Activated CD8-positive, alpha-beta memory T cell treated with anti-CD3 and anti-CD28 coated beads for 1 hour (primary cell): ENCODE measurements around the gene SPATA2.
A peak's percentile ranks its signal among the peaks of the same experiment; 100 is the strongest.
"Not testable (repeated sequence)": the region's sequence is repeated elsewhere in the genome, so short reads cannot be mapped to it uniquely, and the experiment has no call there.

ENCODE experiments used
- DNase-seq, 2 donors: peaks; one replicate each; pipeline ENCODE4 v3.0.0-alpha.2; 2020; ENCODE audit warnings: low read depth in 1 of 2; ENCODE audit errors: extremely low read depth in 1 of 2

Gene SPATA2

GRCh38 chr20:49915380-49916145, at the start of gene SPATA2:
Gene SPATA2, minus strand, starts transcription at chr20:49915529. Its CDS starts 7,039 bp downstream, at chr20:49908490.
- DNase-seq: peak; percentile 90 to 93

- no peak for DNase-seq
These were observed 46.1 kb upstream of the SPATA2 start for GRCh38 chr20:49961413-49961812.

GRCh38 chr20:49957089-49957938, 42.0 kb upstream of the SPATA2 start:
- not testable (repeated sequence) for DNase-seq

GRCh38 chr20:49956689-49957088, 41.4 kb upstream of the SPATA2 start:
- no peak for DNase-seq

GRCh38 chr20:49955830-49956396, 40.6 kb upstream of the SPATA2 start:
- DNase-seq: not testable (repeated sequence)

- no peak for DNase-seq
These were observed 39.8 kb upstream of the SPATA2 start for GRCh38 chr20:49955167-49955566.

- DNase-seq: no peak
These were observed 35.8 kb upstream of the SPATA2 start for GRCh38 chr20:49951151-49951550.

- DNase-seq: no peak
These were observed 33.6 kb upstream of the SPATA2 start for GRCh38 chr20:49948809-49949507.

GRCh38 chr20:49948178-49948577, 32.8 kb upstream of the SPATA2 start:
- no peak for DNase-seq

- DNase-seq: no peak
These were observed 30.6 kb upstream of the SPATA2 start for GRCh38 chr20:49945701-49946477.

GRCh38 chr20:49945306-49945700, 30.0 kb upstream of the SPATA2 start:
- no peak for DNase-seq

- DNase-seq: no peak
These were observed 27.6 kb upstream of the SPATA2 start for GRCh38 chr20:49942942-49943341.

- no peak for DNase-seq
These were observed 27.0 kb upstream of the SPATA2 start for GRCh38 chr20:49942303-49942702.

- no peak for DNase-seq
These were observed 26.1 kb upstream of the SPATA2 start for GRCh38 chr20:49941456-49941855.

- DNase-seq: no peak
These were observed 23.1 kb upstream of the SPATA2 start for GRCh38 chr20:49938173-49939163.

GRCh38 chr20:49937027-49937929, 21.9 kb upstream of the SPATA2 start:
- no peak for DNase-seq

- DNase-seq: peak; percentile 71 to 89
These were observed 21.1 kb upstream of the SPATA2 start, which contains the start of gene RNF114 for GRCh38 chr20:49936153-49937026. Gene RNF114, plus strand, starts transcription at chr20:49936397. Its CDS starts 16 bp downstream, at chr20:49936413.
